ENCODE data around the gene PTGR3.

PTGR3 gene

GRCh38 chr18:75206452-75207309, 2.3 kb downstream of the PTGR3 start:
- DNase-seq (ENCODE audit: low read depth, low spot score) = no peak
- POLR2A ChIA-PET = interaction anchor here (0.6 kb wide), 1 partner anchor 28 kb away, joined by 3 read pairs; no protein-coding TSS in a partner anchor
- peak overlapping the region; percentile 83 for H3K4me3 ChIP-seq (ENCODE audit: low read depth, low read length)
- TF ChIP-seq CTCF (IDR thresholded peaks at IDR 0.05; ENCODE audit: insufficient read depth, low read length, missing control alignments) = no peak
- CTCF ChIA-PET = no interaction called here

GRCh38 chr18:75205514-75206132, 3.3 kb downstream of the PTGR3 start:
- DNase-seq (ENCODE audit: low read depth, low spot score) = no peak

GRCh38 chr18:75204732-75205513, 4.0 kb downstream of the PTGR3 start:
- H3K4me3 ChIP-seq (ENCODE audit: low read depth, low read length) = peak overlapping the region; percentile 41
- CTCF ChIA-PET = no interaction called here
- no peak for TF ChIP-seq CTCF (IDR thresholded peaks at IDR 0.05; ENCODE audit: insufficient read depth, low read length, missing control alignments)

More at GRCh38 chr18:75205514-75206132, 3.3 kb downstream of the PTGR3 start:
- CTCF ChIA-PET = no interaction called here
- H3K4me3 ChIP-seq (ENCODE audit: low read depth, low read length) = no peak overlapping the region
- POLR2A ChIA-PET = interaction anchor here (0.6 kb wide), 1 partner anchor 27 kb away, joined by 3 read pairs; no protein-coding TSS in a partner anchor
- no peak for TF ChIP-seq CTCF (IDR thresholded peaks at IDR 0.05; ENCODE audit: insufficient read depth, low read length, missing control alignments)

GRCh38 chr18:75204269-75204731, 4.6 kb downstream of the PTGR3 start:
- DNase-seq (ENCODE audit: low read depth, low spot score) = no peak
- CTCF ChIA-PET = no interaction called here
- peak overlapping the region; percentile 41 for H3K4me3 ChIP-seq (ENCODE audit: low read depth, low read length)
- TF ChIP-seq CTCF (IDR thresholded peaks at IDR 0.05; ENCODE audit: insufficient read depth, low read length, missing control alignments) = no peak
- POLR2A ChIA-PET = interaction anchor here (0.6 kb wide), 1 partner anchor 134 kb away, joined by 3 read pairs; no protein-coding TSS in a partner anchor

More at GRCh38 chr18:75204732-75205513, 4.0 kb downstream of the PTGR3 start:
- POLR2A ChIA-PET = interaction anchor here (0.6 kb wide), 1 partner anchor 135 kb away, joined by 3 read pairs; no protein-coding TSS in a partner anchor
- DNase-seq (ENCODE audit: low read depth, low spot score) = no peak

GRCh38 chr18:75203416-75204268, 5.3 kb downstream of the PTGR3 start:
- H3K4me3 ChIP-seq (ENCODE audit: low read depth, low read length) = no peak overlapping the region
- ChIA-PET POLR2A (no interaction called here), CTCF (no interaction called here)
- no peak for TF ChIP-seq CTCF (IDR thresholded peaks at IDR 0.05; ENCODE audit: insufficient read depth, low read length, missing control alignments)
- no peak for DNase-seq (ENCODE audit: low read depth, low spot score)
